ENCODE measurements around the gene KRTAP11-1.

DNA sequence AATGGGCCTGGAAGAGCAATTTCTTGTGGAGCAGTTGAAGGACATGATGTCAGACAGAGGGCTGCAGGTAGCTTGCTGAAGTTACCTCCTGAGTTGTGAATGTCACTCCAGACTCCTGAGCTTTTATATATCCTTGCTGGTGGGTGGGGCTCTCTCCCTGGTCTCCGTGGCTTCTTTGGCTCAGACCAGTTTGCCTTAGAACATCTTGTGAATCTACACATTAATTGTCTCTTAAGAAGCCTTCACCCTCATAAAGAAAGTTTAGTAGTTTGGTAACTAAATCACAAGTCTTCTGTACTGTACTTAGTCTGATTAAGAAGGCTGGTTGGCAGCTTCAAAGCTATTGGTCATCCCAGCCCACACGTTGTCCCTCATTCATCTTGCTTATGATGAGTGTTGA, at the start of gene KRTAP11-1:
- TF ChIP-seq, protein P1, sequence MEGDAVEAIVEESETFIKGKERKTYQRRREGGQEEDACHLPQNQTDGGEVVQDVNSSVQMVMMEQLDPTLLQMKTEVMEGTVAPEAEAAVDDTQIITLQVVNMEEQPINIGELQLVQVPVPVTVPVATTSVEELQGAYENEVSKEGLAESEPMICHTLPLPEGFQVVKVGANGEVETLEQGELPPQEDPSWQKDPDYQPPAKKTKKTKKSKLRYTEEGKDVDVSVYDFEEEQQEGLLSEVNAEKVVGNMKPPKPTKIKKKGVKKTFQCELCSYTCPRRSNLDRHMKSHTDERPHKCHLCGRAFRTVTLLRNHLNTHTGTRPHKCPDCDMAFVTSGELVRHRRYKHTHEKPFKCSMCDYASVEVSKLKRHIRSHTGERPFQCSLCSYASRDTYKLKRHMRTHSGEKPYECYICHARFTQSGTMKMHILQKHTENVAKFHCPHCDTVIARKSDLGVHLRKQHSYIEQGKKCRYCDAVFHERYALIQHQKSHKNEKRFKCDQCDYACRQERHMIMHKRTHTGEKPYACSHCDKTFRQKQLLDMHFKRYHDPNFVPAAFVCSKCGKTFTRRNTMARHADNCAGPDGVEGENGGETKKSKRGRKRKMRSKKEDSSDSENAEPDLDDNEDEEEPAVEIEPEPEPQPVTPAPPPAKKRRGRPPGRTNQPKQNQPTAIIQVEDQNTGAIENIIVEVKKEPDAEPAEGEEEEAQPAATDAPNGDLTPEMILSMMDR (conservative IDR thresholded peaks at IDR 0.05; ENCODE audit: low read depth, low read length), result no peak
- no peak for TF ChIP-seq EZH2 (IDR thresholded peaks at IDR 0.05; ENCODE audit: borderline replicate concordance, low read depth, low read length, poor library complexity, severe bottlenecking)

Data from A673 (cell line).